Muscle of arm (tissue), 12 donors: Measurements from ENCODE around the gene IP6K3. TPM values are rescaled to one million over a fixed set of nuclear protein-coding genes. Genes with fewer than 3 reads are reported as not detected.

ENCODE experiments used
- DNase-seq: peaks from one replicate; pipeline ENCODE4 v3.0.0-alpha.2; 2013
- polyA plus RNA-seq, 12 donors: library from polyadenylated mRNA; unstranded; fragments of 120-200 nt; gene quantifications; one replicate each; pipeline ENCODE4 v1.2.1, GENCODE V29; 2013; ENCODE audit not compliant: insufficient read length in 12 of 12

IP6K3 gene
- polyA plus RNA-seq, 12 donors: 9.8 to 41.2 (median 23.2) TPM; not detected in 1

- DNase-seq: no peak
These were observed 37.0 kb downstream of the IP6K3 start for GRCh38 chr6:33709605-33710295.

GRCh38 chr6:33708516-33709204, 38.0 kb downstream of the IP6K3 start:
- DNase-seq: no peak

GRCh38 chr6:33707771-33708170, 38.9 kb downstream of the IP6K3 start:
- DNase-seq: no peak

- no peak for DNase-seq
These were observed 40.6 kb downstream of the IP6K3 start for GRCh38 chr6:33705955-33706725.

- no peak for DNase-seq
These were observed 41.3 kb downstream of the IP6K3 start for GRCh38 chr6:33705268-33705885.

GRCh38 chr6:33704215-33705066, 42.3 kb downstream of the IP6K3 start:
- DNase-seq: no peak

GRCh38 chr6:33702345-33702977, 44.2 kb downstream of the IP6K3 start:
- no peak for DNase-seq

GRCh38 chr6:33700391-33701050, 46.2 kb downstream of the IP6K3 start:
- no peak for DNase-seq

- no peak for DNase-seq
These were observed 47.0 kb downstream of the IP6K3 start for GRCh38 chr6:33699739-33700138.

- DNase-seq: no peak
These were observed 47.6 kb downstream of the IP6K3 start for GRCh38 chr6:33699131-33699530.

- DNase-seq: no peak
These were observed 48.2 kb downstream of the IP6K3 start for GRCh38 chr6:33698494-33698893.

- no peak for DNase-seq
These were observed 48.9 kb downstream of the IP6K3 start for GRCh38 chr6:33697845-33698244.

GRCh38 chr6:33696548-33697518, 49.9 kb downstream of the IP6K3 start:
- DNase-seq: no peak

GRCh38 chr6:33696076-33696475, 50.6 kb downstream of the IP6K3 start:
- DNase-seq: no peak

- DNase-seq: no peak
These were observed 51.2 kb downstream of the IP6K3 start for GRCh38 chr6:33695451-33695887.

GRCh38 chr6:33694977-33695376, 51.7 kb downstream of the IP6K3 start:
- no peak for DNase-seq

- no peak for DNase-seq
These were observed 52.2 kb downstream of the IP6K3 start for GRCh38 chr6:33694401-33694931.
